HG03159 (cell line): ENCODE data around the gene EMP1.
A peak's percentile ranks its signal among the peaks of the same experiment; 100 is the strongest.

ENCODE experiments used
- ATAC-seq: cut with Tn5 transposase; IDR thresholded peaks from one replicate; pipeline ENCODE4 v1.9.1; 2021; ENCODE audit warnings: mild to moderate bottlenecking, moderate library complexity; ENCODE audit not compliant: unreplicated experiment

The EMP1 gene

GRCh38 chr12:13171921-13172859, 24.3 kb upstream of the EMP1 start:
- ATAC-seq, result no peak

DNA sequence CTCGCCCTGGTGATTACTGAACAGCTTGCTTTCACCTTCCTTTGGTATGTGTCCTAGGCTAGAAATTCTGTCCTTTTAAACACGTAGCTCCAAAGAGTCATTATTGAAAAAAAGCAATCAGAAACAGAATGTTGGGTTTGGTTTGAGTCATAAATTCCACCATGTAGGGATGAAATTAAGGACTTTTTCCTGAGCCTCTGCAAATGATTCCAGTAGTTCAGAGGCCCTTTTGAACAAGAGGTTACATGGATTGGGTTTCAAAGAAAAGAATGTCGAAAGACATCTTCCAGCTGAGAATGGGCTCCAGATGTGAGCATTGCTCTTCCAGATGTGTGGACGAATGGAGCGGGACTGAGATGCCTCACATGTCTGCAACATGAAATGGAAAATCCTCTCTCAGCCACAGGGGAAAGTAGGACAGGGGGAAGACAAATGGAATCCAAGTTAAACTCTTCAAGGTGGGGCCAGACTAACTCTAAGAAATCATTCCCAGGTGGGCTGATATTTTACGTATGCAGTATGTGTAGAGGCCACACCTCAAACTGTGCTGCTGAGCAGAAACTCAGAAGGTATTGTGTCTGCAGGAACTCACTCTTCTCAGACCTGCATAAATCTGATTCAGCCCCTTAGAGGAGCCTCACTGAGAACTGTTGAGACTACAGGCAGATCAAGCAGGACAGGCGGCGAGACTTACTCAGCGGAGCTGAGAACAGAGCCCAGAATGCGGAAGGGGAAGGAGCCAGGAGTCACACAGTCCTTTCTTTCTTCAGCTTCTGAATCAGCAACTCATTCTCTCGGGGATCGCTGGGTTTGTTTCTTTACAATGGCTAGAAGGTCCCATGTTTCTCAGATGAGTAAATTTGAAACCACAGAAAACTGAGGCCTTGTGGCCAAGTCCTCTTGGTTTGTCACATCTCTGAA, 23.3 kb upstream of the EMP1 start:
- peak; percentile 95 for ATAC-seq

DNA sequence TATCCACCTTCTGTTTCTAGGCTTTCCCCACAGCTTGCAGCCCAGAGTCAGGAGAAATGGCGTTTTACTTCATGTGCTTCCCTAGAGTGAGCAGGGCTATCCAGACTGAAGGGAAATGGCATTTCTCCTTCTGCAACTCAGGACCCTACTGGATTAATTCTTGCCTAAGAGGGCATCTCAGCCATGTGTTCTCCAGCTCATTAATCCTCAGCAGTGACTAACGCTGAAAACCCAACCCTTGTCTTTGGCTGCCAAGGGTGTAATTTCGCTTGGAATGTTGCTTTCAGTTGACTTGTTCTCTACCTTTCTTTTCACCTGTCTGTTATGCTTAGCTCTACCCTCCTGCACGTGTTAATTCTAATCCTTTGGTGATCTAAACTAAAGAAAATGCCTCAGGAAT, 21.0 kb upstream of the EMP1 start:
- ATAC-seq, result no peak

- ATAC-seq, result no peak
These were observed 20.3 kb upstream of the EMP1 start for GRCh38 chr12:13176256-13176655.

DNA sequence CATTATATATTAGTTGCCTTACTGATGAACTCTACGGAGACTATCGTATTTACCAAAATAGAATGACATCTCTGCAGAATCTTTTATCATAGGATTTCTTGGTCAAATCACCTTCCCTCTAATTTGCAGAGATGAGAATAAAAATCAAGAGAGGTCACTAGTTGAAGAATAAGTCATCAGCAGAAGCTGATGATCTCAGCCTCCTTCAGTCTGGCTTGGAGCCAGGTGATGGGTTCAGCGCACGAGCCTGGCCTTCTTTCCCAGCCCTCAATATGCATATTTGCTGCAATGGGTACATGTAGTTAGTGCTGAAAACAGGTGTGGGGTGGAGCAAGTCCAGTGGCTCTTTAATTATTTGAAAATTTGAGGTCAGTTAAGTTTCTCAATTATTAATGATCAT, 19.2 kb upstream of the EMP1 start:
- ATAC-seq, result no peak

- ATAC-seq, result no peak
These were observed 18.6 kb upstream of the EMP1 start for GRCh38 chr12:13177906-13178305.

DNA sequence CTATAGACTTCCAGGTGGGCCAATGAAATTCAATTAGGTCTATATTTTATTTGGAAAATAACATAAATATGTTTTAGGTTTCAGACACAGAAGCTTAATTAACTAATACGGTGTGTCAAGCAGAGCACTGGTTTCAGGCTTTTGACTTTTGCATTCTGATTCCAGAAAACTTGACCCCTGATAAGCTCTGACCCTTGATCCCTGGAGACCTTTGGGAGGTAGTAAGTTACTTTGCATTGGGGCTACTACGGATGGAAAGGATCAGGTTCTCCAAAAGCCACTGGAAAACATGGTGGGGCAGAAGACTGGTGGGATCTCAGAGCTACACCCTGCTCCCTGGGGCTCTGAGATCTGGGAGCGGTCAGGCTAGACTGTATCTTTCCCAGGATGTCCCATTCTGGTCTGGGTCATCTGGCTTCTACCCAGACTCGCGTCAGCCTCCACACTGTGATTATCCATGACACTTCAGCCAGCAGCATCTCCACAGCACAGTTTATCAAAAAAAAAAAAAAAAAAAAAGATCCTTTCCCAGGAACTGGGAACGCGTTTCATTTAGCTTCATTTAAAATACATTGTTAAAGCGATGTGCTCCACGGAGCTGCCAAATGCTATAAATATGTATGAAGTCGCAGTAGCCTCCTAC, 17.8 kb upstream of the EMP1 start:
- no peak for ATAC-seq

- ATAC-seq, result peak; percentile 65
These were observed 17.1 kb upstream of the EMP1 start for GRCh38 chr12:13179211-13180074.

DNA sequence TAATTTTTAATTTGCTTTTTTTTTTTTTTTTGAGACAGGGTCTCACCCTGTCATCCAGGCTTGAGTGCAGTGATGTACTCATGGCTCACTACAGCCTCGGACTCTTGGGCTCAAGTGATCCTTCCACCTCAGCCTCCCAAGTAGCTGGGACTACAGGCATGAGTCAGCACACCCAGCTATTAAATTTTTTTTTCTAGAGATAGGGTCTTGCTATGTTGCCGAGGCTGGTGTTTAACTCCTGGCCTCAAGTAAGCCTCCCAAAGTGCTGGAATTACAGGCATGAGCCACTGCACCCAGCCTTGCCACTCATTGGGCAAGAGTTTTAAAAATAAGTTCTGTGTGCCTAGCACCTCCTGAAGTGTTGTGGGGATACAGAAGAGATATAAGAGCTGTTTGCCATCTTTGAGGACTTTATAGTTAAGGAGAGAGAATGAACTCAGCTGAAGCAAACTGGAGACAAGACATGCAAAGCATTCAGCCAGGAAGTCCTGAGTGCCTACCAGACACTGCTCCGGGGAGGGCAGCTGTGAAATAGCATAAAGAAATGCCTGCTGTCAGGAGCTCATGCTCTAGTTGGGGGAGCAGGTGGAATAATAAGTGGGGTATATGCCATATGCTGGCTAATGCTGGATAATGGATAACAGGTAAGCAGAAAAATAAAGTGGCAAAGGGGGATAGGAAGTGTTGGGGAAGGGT, 15.0 kb upstream of the EMP1 start:
- no peak for ATAC-seq

- no peak for ATAC-seq
These were observed 13.6 kb upstream of the EMP1 start for GRCh38 chr12:13182881-13183280.

DNA sequence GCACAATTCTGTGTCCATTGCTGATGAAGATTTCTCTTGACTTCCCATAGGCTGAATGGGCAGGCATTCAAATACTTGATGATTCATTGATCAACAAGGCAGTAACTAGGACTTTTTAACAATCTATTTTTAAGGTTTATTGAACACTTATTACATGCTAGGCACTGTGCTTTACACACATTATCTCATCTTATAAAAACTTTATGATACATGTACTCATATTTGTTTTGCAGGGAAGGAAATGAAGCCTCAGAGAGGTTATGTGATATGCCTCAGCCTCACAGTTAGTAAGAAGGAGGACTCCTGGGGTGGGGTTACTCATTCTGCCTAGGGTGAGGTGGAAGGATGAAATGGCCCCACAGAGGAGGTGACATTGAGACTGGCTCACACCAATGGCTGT, 12.9 kb upstream of the EMP1 start:
- no peak for ATAC-seq

GRCh38 chr12:13186302-13186701, 10.2 kb upstream of the EMP1 start:
- no peak for ATAC-seq

DNA sequence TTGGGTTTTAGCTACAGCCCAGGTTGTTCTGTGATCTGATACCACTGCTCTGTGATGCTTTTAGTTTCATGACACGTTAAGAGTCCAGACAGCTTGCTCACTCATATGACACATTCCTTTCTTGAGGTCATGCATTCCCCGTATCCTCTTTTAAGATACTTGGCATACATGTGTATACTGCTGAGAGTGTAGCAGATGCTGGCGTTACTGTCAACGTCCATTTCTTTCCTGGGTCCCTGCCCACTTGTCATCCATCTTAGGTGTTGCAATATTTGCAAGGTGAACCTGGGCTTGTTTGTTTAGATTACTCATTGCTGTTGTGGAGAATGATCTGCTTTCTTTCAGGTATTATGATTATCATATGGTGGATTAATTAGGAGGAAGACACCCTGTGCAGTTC, 9.1 kb upstream of the EMP1 start:
- ATAC-seq, result no peak

DNA sequence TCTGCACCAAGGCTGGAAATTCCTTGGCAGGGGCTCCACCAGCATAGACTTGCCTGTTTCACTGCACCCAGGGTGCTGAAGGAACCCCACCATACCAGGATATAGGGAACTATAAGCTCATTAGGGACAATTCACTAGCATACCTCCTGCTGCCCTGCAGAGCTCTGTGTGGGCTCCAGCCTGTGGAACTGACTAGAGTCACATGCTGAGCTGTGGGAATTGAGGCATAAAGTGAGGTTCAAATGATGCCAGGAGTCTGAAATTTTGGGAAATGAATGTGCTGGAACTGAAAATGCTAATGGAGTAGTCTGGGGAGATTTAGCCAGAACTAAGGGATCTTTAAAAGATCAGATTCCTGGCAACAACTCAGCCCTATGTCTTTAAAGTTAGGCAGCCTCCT, 7.3 kb upstream of the EMP1 start:
- no peak for ATAC-seq

DNA sequence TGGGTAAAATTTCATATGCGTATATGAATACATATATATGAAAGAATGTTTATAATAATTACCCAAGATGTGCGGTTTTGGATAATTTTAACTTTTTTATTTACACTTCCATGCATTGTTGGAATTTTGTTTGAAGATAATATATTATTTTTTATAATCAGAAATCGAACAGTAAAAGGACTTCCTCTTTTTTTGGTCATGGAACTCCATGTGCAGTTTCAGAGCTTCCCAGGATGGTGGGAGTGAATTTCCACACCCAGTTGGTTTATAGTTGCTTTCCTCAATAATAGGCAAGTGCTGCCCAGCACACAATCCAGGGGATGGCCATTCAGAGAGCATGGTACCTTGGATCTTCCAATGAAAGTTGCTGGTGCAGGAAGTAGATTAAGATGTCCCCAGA, 6.3 kb upstream of the EMP1 start:
- ATAC-seq, result no peak

DNA sequence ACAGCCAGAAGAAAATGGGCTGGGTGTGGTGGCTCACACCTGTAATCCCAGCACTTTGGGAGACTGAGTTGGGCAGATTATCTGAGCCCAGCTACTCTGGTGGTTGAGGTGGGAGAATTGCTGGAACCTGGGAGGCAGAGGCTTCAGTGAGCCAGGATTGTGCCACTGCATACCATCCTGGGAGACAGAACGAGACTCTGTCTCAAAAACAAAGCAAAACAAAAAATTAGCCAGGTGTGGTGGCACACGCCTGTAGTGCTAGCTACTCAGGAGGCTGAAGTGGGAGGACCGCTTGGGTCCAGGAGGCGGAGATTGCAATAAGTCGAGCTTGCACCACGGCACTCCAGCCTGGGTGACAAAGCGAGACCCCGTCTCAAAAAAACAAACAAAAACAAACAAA, 3.8 kb upstream of the EMP1 start:
- no peak for ATAC-seq

- ATAC-seq, result no peak
These were observed 2.9 kb upstream of the EMP1 start for GRCh38 chr12:13193505-13194231.

DNA sequence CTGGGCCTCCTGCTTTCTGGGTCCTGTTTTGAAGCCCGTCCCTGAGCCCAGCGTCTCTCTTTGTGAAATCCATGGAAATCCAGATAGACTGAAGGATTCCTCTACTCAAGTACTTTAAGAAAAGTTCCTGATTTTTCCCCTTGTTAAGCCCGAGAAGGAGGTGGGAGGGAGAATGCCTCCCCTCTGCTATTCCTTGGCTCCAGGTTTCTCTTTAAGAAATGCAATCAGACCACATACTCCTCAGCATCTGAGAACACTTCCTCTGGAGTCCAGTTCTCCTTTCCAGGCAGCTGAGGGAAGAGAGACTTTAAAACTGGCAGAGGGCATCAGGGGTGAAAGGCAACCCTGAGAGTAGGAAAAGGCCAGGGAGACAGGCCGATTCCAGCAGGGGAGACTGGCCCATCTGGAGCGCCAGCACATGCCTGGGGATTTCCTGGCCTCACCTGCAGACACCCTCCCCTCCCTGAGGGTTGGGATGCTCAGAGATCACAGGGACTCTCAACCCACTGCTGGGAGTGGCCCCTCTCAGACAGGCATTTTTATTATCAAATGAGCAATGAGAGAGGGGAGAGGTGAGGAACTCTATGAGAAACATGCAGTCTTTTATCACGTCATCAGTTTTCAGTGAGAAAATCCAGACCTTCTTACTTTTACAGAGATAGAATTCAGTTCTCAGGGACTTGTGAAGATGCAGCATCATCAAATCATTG, 2.0 kb upstream of the EMP1 start:
- no peak for ATAC-seq

DNA sequence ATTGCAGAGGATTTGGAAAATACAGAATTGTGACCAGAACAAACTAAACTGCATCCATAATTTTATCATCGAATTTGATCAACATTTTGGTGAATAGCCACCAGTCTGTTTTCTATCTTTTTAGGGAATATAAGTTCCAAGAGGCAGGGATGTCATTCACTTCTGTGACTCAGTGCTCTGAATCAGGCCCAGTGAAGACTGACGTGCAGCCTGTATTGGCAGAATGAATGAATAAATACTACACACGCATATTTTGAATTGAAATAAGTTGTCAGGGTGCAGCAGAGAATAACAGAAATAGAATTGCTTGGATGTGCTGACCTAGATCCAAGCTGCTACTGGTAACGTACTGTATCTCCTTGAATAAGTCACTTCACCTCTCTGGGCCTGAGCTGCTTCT, 1.3 kb upstream of the EMP1 start:
- no peak for ATAC-seq
